HPDE6-E6E7 (cell line): ENCODE measurements around the gene JPH2.
A peak's percentile ranks its signal among the peaks of the same experiment; 100 is the strongest.

Source experiments
- DNase-seq: peaks from one replicate; pipeline ENCODE4 v3.0.0; 2011; ENCODE audit warnings: missing footprints; ENCODE audit errors: extremely low spot score

Gene JPH2

DNA sequence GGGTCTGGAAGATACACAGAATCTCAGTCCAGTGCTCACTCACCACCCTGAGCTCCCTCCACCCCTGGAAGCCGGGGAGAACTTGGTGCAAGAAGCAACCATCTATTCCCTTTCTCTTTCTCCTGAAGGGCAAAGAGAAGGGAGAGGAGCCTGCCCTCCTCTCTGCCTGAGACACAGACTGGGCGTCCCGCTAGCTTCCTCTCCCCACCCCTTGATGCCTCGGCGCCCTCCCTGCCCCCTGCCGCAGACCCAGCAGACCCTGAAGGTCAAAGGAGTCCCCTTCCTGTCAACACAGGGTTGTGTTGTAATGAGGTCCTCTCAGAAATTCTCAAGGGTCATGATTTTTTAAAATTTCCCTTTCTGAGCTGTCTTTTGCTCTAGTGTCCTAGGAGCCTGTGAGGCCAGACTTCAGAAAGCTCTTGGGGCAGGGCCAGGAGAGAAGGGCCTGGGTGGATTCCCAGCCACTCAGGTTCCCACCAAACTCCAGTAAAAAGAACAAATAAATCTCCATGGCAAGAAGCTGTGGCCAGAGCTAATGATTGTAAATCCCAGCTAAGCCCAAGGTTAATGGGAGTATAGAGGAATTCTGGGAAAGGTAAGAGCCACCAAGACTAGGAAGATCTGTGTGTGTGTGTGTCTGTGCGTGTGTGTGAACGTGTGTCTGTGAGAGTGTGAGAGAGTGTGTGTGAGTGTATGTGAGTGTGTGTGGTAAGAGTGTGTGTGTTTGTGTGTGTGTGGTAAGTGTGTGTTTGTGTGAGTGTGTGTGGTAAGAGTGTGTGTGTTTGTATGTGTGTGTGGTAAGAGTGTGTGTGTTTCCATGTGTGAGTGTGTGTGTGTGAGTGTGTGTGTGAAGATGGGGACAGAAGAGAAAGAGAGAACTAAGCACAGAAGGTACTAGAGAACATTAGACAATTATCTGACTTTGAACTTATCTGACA is 1.1 kb upstream of the JPH2 start:
- no peak for DNase-seq

DNA sequence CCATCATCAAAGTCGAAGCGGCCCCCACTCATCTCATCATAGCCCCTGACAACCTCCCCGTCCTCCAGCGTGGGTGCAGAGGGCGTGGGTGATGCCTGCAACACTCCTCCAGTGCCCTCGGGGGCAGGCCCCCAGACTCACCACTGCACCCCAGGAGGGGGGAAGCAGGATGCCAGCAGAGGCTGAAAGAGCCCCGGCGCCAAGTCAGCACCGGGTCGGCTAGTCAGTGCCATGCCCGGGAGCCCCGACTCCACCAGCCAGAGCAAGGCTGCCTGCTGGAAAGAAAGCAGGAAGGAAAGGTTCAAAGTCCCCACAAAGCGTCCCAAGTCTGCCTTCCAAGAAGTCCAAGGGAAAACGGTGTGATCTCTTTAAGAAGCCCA is 324 bp downstream of the JPH2 start:
- DNase-seq, result no peak

DNA sequence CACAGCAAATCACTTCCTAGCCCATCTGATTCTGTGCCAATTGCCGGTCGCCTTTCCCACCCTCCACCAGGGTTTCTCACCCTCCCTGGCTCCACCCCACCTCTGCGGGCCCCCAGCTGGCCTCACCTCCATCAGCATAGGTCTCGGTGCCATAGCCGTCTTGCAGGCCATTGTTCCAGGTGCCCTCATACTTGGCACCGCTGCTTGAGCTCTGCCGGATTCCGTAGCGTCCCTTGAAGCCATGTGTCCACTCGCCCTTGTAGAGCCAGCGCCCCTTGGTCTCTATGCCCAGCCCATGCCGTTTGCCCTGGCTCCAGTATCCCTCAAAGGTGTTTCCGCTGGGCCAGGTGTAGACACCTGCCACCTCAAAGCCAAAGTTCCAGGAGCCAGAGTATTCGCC is 787 bp downstream of the JPH2 start:
- no peak for DNase-seq

DNA sequence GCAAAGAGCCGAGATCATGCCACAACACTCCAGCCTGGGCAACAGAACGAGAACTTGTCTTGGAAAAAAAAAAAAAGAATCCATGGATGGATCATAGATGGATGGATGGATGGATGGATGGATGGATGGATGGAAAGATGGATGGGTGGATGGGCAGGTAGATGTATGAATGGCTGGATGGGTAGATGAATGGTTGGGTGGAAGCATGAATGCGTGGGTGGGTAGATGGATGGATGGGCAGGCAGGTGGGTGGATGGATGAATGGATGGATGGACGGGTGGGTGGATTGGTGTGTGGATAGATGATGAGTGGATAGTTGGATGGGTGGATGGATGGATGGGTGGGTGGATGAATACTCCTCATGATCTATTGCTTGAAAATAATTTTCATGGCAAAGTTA is 1.4 kb downstream of the JPH2 start:
- DNase-seq, result no peak

DNA sequence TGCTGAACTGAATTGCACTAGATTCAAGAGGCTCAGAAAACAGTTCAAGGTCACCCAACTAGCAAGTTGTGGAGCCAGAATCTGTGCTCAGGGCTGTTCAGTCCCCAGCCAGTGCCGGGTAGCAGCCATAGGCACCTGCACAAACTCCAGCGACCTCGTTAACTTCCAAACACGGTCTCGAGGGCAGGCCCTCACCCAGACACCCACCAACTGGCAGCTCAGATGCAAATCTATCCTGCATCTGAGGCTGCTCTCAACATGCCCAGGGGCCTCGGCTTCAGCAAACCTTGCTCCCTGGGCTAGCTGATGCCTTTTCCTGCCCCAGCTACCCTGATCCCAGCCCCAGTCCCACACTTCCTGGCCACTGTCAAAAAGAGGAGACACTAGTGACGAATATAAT is 3.7 kb downstream of the JPH2 start:
- no peak for DNase-seq

DNA sequence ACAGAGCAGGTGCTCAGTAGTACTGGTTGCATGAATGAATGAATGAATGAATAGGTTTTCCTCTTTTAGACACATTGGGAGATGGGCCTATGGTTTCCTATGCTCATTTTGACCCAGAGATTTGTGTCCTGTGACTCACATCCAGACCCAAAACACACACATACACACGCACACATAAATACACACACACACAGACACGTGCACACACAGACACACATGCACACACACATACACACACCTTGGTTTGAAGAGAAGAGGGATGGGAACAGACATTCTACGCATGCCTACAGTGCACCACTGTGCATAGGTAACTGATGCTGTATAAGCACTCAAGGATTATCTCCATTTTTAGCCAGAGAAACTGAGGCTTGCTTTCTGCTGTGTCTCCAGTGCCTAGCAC is 4.1 kb downstream of the JPH2 start:
- no peak for DNase-seq

DNA sequence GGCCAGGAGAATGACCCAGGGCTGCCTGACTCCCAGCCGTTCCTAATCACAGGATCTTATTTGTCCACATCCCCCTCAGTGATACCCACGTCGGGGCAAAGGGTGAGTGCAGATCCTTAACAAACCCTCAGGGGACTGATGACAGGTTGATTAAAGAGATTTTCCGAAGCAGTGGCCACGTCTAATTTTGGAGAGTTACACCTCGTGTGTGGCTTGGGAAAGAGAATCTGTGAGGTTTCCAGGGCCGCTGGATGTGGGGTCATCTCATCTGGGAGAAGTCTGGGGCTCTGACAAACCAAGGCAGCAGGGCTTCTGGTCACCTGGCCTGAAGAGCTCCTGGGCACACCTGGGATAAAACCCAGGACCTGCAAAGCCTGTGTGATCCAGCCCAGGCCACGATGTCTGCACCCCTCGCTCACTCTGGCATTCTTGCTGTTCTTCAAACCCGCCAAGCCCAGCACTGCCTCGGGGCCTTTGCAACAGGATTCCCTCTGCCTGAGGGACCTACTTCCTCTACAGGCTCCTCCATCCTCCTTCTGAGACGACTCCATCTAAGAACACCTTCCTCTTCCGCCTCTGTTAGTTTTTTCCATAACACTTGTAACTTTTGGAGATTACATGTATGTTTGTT is 4.7 kb downstream of the JPH2 start:
- no peak for DNase-seq

DNA sequence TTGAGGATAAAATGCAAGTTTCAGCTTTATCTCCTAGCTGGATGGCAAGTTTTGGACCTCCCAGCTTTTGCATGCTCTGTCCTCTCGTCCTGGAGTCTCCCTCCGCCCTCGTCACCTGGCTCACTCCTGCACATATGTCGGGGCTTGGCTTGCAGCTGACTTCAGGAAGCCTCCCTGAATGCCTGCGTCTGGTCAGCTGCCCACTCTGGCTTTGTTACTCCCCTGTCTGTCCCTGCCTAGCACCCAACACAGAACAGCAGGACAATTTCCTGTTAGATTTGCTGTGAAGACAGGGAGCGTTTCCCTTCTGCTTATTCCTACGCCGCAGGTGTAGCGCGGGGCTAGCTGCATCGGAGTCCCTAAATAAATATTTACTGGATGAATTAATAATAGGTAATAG is 5.4 kb downstream of the JPH2 start:
- DNase-seq, result no peak

DNA sequence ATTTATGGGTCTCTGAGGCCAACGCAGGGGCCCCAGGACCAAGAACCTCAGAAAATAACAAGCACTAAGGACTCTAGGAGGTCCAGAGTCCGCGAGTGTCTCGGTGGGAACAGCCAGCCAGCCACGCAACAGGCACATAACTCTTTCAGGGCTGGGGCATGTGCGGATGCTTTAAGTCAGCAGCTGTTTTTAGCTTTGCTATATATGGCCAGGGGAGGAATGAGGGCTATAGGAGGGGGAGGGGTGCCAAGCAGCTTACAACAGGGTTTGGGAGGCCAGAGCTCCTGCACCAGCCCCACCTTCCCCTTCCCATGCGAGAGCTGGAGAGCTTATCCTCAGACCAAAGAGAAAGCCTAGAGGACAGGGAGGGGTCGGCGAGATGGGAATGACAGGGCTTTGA is 6.2 kb downstream of the JPH2 start:
- no peak for DNase-seq

DNA sequence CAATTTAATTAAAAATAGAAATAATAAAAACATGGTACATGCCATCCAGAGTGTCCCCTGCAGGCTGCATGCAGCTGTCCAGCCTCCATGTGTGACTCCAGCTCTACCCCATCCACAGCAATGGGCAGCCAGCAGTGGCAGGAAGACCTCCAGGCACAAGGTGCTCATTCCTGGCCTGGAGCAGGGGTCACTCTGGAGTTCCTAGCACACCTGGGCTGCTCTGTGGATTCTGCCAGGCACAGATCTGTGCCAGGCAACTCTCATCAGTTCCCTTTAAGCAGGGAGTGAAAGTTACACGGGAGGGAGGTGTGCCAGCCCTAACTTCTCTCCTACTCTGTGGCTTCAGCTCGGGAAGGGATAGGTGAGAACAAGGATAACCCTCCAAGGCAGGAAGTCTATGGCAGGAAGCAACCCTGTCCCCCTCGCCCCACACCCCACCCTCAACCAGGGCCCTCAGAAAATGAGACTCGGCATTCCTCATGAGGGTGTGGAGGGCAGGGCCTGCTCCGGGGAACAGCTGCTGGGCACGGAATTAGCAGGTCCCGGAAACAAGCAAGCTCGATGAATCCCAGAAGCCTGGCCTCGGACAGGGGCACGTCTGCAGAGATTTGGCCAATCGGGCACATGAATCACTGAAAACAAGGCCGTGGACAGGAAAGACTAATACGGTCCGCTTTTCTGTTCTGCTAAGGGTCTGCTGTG is 10.0 kb downstream of the JPH2 start:
- peak; percentile 83 for DNase-seq

DNA sequence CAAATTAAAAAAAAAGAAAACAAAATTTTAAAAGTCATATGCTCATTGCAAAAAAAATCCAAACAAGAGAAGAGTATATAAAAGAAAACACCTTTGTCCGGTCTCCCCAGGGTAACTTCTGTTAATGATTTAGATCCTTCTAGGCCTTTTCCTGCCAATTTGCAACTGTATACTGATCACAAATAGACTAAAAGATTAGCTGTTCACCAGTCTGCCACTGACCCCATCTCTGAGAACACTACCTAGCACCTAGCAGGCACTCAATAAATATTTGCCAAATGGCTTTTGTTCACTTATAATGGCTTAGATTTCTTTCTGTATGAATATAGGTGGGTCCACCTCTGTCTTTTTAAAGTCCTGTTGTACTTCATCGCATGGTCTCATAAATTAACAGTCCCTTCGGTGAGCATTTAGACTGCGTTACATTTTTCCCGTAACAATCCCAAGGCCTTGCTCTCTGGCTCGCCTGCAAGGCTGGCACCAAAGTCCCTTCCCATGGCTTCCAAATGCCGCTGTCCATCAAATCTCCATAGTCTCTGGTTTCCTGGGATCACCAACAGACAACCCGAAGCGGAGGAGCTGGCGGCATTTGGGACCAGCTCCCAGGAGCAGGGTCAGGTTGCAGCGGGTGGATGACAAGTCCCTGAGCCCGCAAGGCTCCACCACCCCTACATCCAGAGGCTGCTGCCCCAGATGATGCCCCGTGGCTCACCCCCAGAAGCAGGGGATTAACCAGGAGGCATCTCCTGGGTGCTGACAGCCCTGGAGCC is 11.8 kb downstream of the JPH2 start:
- no peak for DNase-seq

DNA sequence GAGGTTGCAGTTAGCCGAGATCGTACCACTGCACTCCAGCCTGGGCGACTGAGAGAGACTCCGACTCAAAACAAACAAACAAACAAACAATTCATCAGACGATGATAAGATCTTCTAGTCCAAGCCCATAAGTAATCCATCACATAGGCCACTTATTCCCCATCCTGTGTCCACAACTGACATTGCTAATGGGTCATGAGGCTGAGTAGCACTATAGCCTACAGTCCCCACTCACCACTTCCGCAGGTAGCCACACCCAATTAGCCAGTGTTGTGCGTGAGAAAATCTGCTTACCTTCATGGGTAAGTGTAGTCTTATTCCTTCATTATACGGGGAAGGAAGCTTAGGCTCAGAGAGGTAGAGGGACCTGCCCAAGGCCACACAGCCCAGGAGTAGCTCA is 13.1 kb downstream of the JPH2 start:
- DNase-seq, result no peak

DNA sequence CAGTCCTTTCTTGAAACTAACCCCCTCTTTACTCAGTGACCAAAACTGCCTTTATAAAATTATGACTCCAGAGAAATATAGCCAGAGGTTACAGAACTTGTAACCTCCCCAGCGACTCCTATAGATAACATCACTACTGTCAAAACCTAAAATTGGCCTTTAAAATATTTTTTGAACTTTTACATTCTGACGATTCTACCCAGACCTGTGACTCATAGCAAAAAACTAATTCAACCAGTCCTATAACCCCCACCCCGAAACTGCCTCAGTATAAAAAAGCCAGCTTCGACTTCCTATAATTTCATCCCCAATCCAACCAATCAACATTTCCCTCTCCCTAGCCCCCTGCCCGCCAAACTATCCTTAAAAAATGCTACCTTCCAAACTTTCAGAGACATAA is 13.9 kb downstream of the JPH2 start:
- no peak for DNase-seq

DNA sequence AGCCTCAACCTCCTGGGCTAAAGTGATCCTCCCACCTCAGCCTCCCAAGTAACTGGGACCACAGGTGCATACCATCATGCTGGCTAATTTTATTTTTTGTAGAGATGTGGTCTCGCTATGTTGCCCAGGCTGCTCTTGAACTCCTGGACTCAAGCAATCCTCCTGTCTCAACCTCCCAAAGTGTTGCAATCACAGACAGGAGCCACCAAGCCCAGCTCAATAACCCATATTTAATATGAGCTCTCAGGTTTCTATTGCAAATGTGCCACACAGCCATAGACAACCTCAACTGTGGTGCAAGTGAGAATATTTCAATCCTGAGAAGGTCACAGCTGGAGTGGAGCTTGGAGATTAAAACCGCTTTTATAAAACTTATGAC is 14.4 kb downstream of the JPH2 start:
- DNase-seq, result no peak

DNA sequence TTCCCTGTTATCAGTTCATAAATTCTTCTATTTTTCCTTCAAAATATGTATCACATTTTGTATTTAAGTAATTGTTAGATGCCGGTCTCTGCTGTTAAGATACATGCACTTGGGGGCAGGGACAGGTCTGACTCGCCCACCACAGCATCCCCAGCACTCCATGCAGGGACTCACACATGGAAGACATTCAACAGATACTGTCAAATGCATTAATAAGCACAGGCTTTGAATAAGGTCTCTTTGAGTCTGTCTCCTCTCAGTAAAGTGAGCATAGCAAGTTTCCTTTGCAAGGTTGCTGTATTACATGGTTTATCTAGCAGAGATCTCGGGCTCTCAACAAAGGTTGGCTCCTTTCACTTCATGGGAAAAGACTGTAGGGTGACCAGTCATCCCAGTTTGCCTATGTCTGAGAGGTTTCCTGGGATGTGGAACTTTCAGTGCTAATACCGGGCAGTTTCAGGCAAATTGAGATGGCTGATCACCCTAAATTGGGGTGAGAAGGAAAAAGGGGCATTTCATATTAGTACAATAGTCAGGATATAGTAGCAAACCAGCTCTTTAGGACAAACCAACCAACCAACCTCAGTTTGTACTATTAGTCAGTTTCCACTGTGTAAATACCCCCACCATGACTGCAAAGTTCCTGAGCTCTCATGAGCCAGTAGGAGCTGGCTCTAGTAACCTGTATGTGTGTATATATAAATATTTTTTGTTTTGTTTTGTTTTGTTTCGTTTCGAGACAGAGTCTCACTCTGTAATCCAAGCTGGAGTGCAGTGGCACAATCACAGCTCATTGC is 15.0 kb downstream of the JPH2 start:
- DNase-seq, result no peak

DNA sequence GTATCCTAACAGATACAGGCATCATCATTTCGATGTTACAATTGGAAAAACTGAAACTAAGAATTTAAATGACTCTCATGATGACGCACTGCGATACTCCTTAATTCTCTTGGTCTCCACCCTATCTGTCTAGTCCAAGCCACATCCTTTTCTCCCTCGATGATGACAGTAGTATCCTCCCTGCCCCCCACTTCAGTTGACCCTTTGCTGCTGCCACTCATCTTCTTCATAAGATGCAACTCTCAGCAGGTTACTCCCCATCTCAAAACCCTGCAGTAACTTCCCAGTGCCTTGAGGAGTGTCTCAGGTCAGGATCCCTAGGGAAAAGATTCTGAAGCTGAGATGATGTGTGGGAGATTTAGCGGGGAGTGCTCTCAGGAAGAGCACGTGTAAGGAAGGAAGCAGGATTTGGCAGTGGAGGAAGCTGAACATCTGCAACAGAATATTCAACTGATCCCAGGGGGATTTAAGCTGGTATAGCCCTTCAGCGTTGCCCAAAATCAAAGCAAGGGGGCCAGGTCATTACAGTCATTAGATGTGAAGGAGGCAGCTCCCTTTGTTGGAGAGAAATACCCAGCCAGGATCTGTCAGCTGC is 16.1 kb downstream of the JPH2 start:
- no peak for DNase-seq

DNA sequence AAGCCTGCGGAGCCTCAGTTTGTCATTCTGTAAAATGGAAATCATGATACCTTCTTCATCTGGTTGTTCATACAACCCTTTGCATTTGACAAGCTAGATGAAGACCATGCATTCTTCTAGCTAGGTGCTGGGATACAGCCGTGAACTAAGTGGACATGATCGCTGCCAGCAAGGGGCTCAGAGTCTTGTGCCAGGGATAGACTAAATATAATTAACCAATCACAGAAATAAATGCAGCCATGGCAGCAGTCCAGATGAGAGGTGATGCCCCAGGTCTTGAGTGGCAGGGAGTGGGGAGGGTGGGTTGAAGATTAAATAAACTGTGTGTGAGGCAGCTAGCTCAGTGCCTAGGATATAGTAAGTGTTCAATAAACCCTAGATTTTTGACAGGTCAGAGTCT is 19.3 kb downstream of the JPH2 start:
- no peak for DNase-seq

DNA sequence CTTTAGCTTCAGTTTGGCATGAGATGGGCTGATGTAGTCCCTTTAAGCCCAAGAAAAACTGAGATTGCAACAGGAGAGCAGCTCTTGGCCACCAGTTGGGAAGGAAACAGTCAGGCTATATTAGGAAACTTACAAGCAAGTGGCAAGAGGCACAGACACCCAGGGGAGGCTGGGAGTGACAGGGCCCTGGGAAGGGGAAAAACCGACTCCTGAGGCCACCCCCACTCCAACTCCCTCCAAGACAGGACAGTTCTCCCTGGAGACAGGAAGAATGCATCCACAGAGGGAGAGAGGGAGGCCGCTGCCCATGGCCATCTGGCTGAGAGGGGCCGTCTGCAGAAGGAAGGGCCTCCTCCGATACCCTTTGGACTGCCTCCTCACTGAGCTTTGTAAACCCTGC is 20.5 kb downstream of the JPH2 start:
- no peak for DNase-seq

DNA sequence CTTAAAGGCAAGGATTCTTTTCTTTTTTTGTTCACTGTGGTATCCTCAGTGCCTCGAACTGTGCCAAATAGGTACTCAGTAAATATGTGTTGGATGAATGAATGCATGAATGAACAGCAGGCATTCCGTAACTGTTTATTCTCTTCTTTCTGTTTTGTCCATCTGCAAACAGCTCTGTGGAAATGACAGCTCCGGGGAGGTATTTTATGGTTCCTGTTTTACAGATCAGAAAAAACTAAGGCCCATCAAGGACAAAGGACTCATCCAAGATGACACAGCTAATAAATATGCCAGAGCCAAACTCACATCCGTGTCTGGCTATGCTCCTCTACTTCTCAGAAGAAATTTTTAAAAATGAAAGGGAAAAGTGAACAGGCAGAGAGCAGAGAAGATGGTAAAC is 21.0 kb downstream of the JPH2 start:
- no peak for DNase-seq

DNA sequence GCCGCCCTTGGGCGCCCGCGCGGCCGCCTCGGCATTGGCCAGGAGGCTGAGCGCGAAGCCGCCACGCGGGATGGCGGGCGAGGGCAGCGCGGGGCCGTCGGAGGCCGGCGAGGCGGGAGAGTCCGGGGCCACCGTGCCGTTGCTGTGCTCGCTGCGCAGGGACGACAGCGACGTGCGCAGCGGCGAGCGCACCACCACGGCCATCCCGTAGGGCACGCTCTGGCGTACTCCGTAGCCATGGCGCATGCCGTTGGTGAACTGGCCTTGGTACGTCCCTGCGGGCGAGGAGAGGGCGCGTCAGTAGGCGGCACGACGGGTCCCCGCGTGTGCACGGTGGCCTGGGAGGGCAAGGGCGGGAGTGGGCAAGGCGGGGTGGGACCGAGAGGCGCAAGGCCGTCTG is 26.9 kb downstream of the JPH2 start:
- no peak for DNase-seq

DNA sequence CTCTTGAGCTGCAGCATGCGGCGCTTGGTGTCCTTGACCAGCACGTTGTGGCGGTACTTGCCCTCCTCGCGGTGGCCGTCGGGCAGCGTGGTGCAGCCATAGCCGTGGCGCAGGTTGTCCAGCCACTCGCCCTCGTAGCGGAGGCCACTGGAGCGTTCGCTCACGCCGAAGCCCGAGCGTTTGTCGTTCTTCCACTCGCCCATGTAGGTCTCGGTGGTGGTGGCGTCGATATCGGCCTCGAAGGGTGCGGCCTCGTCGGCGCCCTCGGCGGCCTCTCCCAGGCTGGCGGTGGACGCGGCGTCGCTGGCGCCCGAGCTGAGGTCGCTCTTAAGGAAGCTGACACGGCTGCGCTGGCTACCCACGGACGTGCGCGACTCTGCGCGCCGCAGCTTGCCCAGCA is 27.3 kb downstream of the JPH2 start:
- no peak for DNase-seq
